ENCODE results near the gene ASB18.

Gene ASB18

DNA sequence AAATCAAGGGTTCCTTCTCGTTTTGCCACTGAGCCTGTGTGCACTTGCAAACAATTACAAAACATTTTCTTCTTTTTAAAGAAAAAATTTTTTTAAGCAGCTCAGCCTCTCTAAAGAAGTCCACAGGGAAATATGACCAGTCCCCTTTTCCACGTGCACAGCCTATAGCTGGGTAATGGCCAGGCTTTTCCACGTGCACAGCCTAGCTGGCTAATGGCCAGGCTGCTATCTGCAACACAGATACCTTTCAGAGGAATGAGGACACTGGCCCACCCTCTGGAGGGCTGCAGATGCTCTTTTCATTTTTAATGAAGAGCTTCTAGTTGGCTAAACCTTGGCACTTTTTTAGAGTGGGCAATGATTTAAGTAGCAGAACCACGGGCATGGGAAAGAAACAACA, 46.3 kb downstream of the ASB18 start:
- TF ChIP-seq, protein P1, sequence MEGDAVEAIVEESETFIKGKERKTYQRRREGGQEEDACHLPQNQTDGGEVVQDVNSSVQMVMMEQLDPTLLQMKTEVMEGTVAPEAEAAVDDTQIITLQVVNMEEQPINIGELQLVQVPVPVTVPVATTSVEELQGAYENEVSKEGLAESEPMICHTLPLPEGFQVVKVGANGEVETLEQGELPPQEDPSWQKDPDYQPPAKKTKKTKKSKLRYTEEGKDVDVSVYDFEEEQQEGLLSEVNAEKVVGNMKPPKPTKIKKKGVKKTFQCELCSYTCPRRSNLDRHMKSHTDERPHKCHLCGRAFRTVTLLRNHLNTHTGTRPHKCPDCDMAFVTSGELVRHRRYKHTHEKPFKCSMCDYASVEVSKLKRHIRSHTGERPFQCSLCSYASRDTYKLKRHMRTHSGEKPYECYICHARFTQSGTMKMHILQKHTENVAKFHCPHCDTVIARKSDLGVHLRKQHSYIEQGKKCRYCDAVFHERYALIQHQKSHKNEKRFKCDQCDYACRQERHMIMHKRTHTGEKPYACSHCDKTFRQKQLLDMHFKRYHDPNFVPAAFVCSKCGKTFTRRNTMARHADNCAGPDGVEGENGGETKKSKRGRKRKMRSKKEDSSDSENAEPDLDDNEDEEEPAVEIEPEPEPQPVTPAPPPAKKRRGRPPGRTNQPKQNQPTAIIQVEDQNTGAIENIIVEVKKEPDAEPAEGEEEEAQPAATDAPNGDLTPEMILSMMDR (IDR thresholded peaks at IDR 0.05; ENCODE audit: insufficient read depth, low read depth, low read length, missing control alignments): no peak
- no peak overlapping the region for H3K4me3 ChIP-seq (ENCODE audit: low read depth, low read length)
- no peak for DNase-seq (ENCODE audit: low read depth)

DNA sequence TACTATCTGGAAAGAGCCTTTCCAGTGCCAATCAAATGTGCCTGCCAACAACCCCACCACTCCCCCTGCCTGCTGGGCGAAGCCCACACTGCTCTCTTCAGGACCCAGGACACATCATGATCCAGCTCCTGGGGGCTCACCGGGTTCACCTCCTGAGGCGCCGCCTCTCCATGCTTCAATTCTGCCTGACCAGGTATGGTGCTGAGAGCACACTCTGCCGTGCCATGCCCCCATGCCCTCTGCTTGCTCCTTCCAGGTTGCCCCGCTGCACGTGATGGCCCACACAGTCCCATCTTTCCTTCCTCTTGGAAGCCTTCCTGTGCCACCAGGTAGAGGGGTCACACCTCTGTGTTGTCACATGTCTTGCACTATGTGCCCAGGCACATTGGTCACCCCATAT, 47.5 kb downstream of the ASB18 start:
- TF ChIP-seq, protein P1 (IDR thresholded peaks at IDR 0.05; ENCODE audit: insufficient read depth, low read depth, low read length, missing control alignments): no peak
- no peak for DNase-seq (ENCODE audit: low read depth)

DNA sequence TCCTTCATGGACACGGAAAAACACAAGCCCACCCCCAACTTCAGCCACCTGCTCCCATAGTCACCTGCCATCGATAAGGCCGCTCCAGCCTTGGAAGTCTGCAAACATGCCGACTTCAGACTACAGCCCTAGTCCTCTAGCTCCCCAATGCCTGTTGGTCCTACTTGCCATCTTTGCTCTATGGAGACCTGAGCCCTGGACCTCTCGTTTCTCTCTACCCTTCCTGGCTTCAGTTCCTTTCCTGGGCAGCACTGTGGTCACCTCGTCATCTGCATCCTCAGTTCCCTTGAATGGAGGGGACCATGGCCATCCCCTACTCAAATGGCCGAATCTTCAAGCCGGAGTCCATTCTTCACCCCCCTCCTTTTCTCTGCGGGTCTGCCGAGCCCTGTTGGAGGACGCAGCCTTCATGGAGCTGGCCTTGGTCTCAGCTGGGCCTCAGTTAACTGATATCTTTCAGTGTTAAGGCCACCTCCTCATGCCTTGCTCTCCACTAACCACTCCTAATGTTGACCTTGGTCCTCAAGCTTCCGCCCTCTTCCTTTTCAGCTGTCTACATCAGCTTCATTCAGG, 48.4 kb downstream of the ASB18 start:
- no peak for DNase-seq (ENCODE audit: low read depth)
- TF ChIP-seq, protein P1 (IDR thresholded peaks at IDR 0.05; ENCODE audit: insufficient read depth, low read depth, low read length, missing control alignments): no peak
- H3K4me3 ChIP-seq (ENCODE audit: low read depth, low read length): no peak overlapping the region

More for the DNA sequence above, 47.5 kb downstream of the ASB18 start:
- H3K4me3 ChIP-seq (ENCODE audit: low read depth, low read length): no peak overlapping the region

DNA sequence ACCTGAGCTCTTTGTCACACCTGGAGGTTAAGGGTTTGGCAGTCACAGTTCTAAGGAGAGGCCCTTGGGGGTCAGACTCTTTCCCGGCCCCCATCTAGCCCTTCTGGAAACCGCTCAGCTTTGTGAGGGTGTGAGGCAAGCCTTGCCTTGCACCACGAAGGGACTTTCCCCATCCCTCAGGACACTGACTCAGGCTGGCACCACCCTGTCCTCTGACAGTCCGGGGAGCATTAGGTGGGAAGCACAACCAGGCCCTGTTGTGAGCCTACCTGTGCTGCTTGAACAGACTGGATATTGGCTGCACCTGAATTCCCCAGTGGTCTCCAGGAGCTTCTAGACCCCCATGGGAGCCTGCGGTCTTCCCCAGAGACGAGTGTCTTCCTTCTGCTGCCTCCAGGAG, 49.0 kb downstream of the ASB18 start:
- DNase-seq (ENCODE audit: low read depth): no peak
- H3K4me3 ChIP-seq (ENCODE audit: low read depth, low read length): no peak overlapping the region
- TF ChIP-seq, protein P1 (IDR thresholded peaks at IDR 0.05; ENCODE audit: insufficient read depth, low read depth, low read length, missing control alignments): no peak

DNA sequence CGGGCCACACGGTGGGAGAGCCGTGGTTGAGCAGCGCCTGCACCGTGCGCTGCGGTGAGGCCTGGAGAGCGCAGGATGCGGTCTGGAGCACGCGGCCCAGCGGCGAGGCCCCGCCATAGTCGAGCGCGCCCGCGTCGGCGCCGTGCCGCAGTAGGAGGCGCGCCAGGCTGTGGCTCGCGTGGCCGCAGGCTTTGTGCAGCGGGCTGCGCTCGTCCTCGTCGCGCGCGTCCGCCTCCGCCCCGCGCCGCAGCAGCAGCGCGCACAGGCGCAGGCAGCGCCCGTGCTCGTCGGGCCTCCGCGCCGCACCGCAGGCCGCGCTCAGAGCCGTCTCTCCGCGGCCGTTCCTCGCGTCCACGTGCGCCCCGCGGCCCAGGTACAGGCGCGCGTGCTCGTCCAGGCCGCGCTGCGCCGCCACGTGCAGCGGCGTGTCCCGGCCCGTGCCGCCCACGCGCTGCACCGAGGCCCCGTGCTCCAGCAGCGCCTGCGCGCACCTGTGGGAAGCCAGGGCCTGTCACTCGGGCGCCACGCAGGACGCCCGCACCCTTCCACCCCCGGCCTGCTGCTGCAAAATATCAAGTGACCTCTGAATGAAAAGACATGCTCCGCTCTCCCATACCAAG, 49.7 kb downstream of the ASB18 start:
- TF ChIP-seq, protein P1 (IDR thresholded peaks at IDR 0.05; ENCODE audit: insufficient read depth, low read depth, low read length, missing control alignments): no peak
- no peak overlapping the region for H3K4me3 ChIP-seq (ENCODE audit: low read depth, low read length)
- no peak for DNase-seq (ENCODE audit: low read depth)

DNA sequence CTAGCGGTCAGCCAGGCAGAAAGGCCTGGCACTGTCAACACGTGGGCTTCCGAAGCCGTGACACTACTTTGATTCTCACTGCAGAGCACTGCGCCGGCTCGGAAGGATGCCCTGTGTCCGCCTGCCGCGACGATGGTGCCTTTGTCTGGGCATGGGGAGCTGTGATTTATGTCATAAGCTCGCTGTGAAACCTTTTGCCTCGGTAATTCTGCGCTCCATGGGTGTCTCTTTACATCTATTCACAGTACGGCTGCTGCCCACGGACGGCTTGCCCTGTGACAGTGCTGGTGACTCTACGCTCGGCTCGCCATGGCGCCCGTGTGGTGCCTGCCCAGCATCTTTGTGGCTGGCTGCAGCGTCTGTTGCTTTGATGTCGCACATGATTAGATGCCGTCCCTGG, 52.9 kb downstream of the ASB18 start:
- TF ChIP-seq, protein P1 (IDR thresholded peaks at IDR 0.05; ENCODE audit: insufficient read depth, low read depth, low read length, missing control alignments): no peak
- no peak overlapping the region for H3K4me3 ChIP-seq (ENCODE audit: low read depth, low read length)
- no peak for DNase-seq (ENCODE audit: low read depth)

DNA sequence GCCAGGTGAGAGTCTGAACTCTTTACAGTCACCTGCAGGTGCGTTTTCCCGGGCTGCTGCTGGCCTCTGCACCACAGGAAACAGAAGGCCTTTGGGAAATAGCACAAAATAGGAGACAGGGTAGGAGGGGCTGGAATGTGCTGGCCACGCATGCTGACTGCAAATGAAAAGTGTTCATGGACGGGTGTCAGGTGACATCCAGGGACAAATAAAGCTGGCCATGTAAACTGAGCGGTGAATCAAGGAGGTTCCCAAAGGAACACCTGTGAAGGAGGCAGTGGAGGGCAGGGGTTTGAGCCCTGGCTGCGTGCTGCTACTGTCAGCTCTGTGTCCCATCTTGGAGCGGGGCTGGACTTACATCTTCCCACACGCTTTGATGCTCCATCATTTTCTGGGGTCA, 53.7 kb downstream of the ASB18 start:
- DNase-seq (ENCODE audit: low read depth): no peak
- H3K4me3 ChIP-seq (ENCODE audit: low read depth, low read length): no peak overlapping the region

More for the DNA sequence above, 53.7 kb downstream of the ASB18 start:
- TF ChIP-seq, protein P1 (IDR thresholded peaks at IDR 0.05; ENCODE audit: insufficient read depth, low read depth, low read length, missing control alignments): no peak

Measured in GM12865 (cell line).